ENCODE data around the gene CASQ2. TPM values are rescaled to one million over a fixed set of nuclear protein-coding genes. Genes with fewer than 3 reads are reported as not detected.

Gene CASQ2
- polyA plus RNA-seq, 1 donor (not counting 4 experiments of a cell fraction or from before 2014, with no cell fraction given), result 0.04 TPM

DNA sequence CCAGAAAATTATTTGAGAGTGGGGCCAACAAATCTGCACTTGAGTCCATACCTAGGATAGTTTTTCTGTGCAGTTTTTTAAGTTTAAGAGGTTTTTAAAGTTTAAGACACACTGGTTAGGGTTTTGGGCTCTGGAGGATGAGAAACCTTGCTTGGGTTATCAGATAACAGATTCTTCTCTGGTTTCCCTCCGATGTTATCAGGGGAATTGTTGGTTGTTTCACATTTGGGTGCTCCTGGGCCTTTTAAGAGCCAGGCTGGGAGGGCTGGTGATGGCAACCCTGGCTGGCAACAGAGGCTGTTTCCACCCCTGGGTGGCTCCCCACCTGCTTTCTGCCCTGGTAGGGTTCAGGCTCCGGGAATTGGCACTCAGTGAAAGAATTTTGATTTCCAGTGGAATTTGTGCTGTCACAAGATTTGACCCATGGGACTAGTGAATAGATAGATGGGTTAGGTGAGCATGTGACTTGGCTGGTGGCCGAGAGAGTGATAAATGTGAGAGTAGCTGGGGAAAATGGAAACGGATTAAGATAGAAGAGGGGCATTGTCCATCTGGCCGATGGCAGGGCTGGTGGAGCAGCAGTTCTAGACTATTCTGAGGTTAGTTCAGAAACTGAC lies 111.9 kb downstream of the CASQ2 start:
- DNase-seq (ENCODE audit: low read depth, low spot score) (no peak), FAIRE-seq (no peak)
- Histone ChIP-seq H3K79me2 (ENCODE audit: control insufficient read depth, insufficient read depth, low read length) (peaks cover 31% of the 10 kb centered on the region), H3K27ac (ENCODE audit: control insufficient read depth, insufficient read depth, low read length) (peak overlapping the region; percentile 89), H4K20me1 (ENCODE audit: control insufficient read depth, extremely low read depth, insufficient read depth, low read length) (no peaks in the 10 kb centered on the region), H2AFZ (ENCODE audit: control insufficient read depth, low read length) (no peak overlapping the region), H3K9me1 (ENCODE audit: control insufficient read depth, extremely low read depth, insufficient read depth, low read length) (no peaks in the 10 kb centered on the region), H3K9me3 (ENCODE audit: control insufficient read depth, low read depth, low read length) (no peaks in the 10 kb centered on the region), H3K36me3 (ENCODE audit: control insufficient read depth in 2 of 2, extremely low read depth in 1 of 2, insufficient read depth in 2 of 2, low read length in 2 of 2) (peaks cover 23 to 38% of the 10 kb centered on the region in 2 experiments), H3K4me3 (ENCODE audit: control insufficient read depth in 2 of 3, extremely low read depth in 1 of 3, insufficient read depth in 2 of 3, low read depth in 1 of 3, low read length in 3 of 3) (no peak overlapping the region), H3K9ac (ENCODE audit: control insufficient read depth, extremely low read depth, insufficient read depth, low read length) (no peak overlapping the region), H3K27me3 (ENCODE audit: control insufficient read depth, extremely low read depth, insufficient read depth, low read length) (no peaks in the 10 kb centered on the region), H3K4me2 (ENCODE audit: control insufficient read depth, extremely low read depth, insufficient read depth, low read depth, low read length) (no peak overlapping the region), H3K4me1 (ENCODE audit: control insufficient read depth, extremely low read depth, insufficient read depth, low read length) (peaks cover 27% of the 10 kb centered on the region)
- TF ChIP-seq EZH2 (IDR thresholded peaks at IDR 0.05; ENCODE audit: low read length), result no peak
- dilution Hi-C loops (cut with MboI; ENCODE audit: extremely low pct_ligation_motif_present, low sequenced_read_pairs), result no loop called here

DNA sequence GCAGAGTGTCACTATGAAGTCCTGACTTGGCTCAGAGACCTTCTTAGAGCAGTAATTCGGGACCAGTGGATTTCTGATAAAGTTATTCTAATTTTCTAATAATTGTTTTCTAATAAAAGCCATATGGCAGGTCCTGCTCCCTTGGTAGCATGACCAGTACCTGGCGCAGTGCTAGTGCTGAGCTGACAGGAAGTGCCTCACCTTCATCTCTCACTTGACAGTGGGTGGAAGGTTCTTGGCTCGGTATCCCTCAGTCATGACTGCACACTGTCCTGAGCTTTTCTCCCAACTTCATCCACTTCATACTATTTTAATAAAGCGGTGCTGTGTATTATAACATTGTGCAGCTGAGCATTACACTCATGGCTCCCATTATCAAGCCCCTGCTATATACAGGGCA lies 112.6 kb downstream of the CASQ2 start:
- H3K4me2 ChIP-seq (ENCODE audit: control insufficient read depth, extremely low read depth, insufficient read depth, low read depth, low read length), result peak overlapping the region; percentile 90
- H3K27ac ChIP-seq (ENCODE audit: control insufficient read depth, insufficient read depth, low read length), result peak overlapping the region; percentile 89
- H3K36me3 ChIP-seq (ENCODE audit: control insufficient read depth in 2 of 2, extremely low read depth in 1 of 2, insufficient read depth in 2 of 2, low read length in 2 of 2), result peaks cover 23 to 37% of the 10 kb centered on the region in 2 experiments
- H3K79me2 ChIP-seq (ENCODE audit: control insufficient read depth, insufficient read depth, low read length), result peaks cover 36% of the 10 kb centered on the region
- TF ChIP-seq, protein P1, sequence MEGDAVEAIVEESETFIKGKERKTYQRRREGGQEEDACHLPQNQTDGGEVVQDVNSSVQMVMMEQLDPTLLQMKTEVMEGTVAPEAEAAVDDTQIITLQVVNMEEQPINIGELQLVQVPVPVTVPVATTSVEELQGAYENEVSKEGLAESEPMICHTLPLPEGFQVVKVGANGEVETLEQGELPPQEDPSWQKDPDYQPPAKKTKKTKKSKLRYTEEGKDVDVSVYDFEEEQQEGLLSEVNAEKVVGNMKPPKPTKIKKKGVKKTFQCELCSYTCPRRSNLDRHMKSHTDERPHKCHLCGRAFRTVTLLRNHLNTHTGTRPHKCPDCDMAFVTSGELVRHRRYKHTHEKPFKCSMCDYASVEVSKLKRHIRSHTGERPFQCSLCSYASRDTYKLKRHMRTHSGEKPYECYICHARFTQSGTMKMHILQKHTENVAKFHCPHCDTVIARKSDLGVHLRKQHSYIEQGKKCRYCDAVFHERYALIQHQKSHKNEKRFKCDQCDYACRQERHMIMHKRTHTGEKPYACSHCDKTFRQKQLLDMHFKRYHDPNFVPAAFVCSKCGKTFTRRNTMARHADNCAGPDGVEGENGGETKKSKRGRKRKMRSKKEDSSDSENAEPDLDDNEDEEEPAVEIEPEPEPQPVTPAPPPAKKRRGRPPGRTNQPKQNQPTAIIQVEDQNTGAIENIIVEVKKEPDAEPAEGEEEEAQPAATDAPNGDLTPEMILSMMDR (optimal IDR thresholded peaks at IDR 0.05 in 1 of 3, IDR thresholded peaks at IDR 0.05 in 1 of 3, conservative IDR thresholded peaks at IDR 0.05 in 1 of 3; ENCODE audit: extremely low read depth in 1 of 3, insufficient read depth in 2 of 3, low read length in 3 of 3), result no peak
- no peak for TF ChIP-seq EZH2 (IDR thresholded peaks at IDR 0.05; ENCODE audit: low read length)
- no peaks in the 10 kb centered on the region for H4K20me1 ChIP-seq (ENCODE audit: control insufficient read depth, extremely low read depth, insufficient read depth, low read length)
- H3K9ac ChIP-seq (ENCODE audit: control insufficient read depth, extremely low read depth, insufficient read depth, low read length), result peak overlapping the region; percentile 81
- FAIRE-seq (peak; percentile 58), DNase-seq (ENCODE audit: low read depth, low spot score) (no peak)
- dilution Hi-C loops (cut with MboI; ENCODE audit: extremely low pct_ligation_motif_present, low sequenced_read_pairs), result no loop called here
- peak overlapping the region in 1 of 3 experiments; percentile 58 for H3K4me3 ChIP-seq (ENCODE audit: control insufficient read depth in 2 of 3, extremely low read depth in 1 of 3, insufficient read depth in 2 of 3, low read depth in 1 of 3, low read length in 3 of 3)
- no peaks in the 10 kb centered on the region for H3K9me1 ChIP-seq (ENCODE audit: control insufficient read depth, extremely low read depth, insufficient read depth, low read length)
- H3K9me3 ChIP-seq (ENCODE audit: control insufficient read depth, low read depth, low read length), result no peaks in the 10 kb centered on the region
- H2AFZ ChIP-seq (ENCODE audit: control insufficient read depth, low read length), result no peak overlapping the region
- no peaks in the 10 kb centered on the region for H3K27me3 ChIP-seq (ENCODE audit: control insufficient read depth, extremely low read depth, insufficient read depth, low read length)
- H3K4me1 ChIP-seq (ENCODE audit: control insufficient read depth, extremely low read depth, insufficient read depth, low read length), result peaks cover 27% of the 10 kb centered on the region

DNA sequence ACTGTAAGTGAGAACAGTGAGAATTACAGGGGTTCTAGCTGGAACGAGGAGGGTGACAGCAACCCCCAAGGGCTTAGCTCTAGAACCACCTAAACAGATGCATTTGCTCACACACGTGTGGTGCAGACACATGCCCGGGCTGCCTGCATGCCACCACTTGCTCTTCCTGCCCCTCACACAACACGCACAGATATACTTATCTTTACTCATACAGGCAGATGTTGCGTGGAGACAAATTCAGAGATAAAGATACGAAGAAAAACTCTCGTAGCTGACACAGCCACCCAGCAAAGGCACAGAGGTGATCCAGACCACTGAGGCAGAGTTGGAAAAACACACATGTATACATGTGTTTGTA lies 113.2 kb downstream of the CASQ2 start:
- FAIRE-seq (peak; percentile 87), DNase-seq (ENCODE audit: low read depth, low spot score) (peak; percentile 75)
- Histone ChIP-seq H3K4me1 (ENCODE audit: control insufficient read depth, extremely low read depth, insufficient read depth, low read length) (peaks cover 27% of the 10 kb centered on the region), H3K79me2 (ENCODE audit: control insufficient read depth, insufficient read depth, low read length) (peaks cover 39% of the 10 kb centered on the region), H3K4me2 (ENCODE audit: control insufficient read depth, extremely low read depth, insufficient read depth, low read depth, low read length) (peak overlapping the region; percentile 90), H3K36me3 (ENCODE audit: control insufficient read depth in 2 of 2, extremely low read depth in 1 of 2, insufficient read depth in 2 of 2, low read length in 2 of 2) (peaks cover 20 to 33% of the 10 kb centered on the region in 2 experiments), H3K9ac (ENCODE audit: control insufficient read depth, extremely low read depth, insufficient read depth, low read length) (peak overlapping the region; percentile 81), H3K27ac (ENCODE audit: control insufficient read depth, insufficient read depth, low read length) (peak overlapping the region; percentile 89), H3K9me3 (ENCODE audit: control insufficient read depth, low read depth, low read length) (no peaks in the 10 kb centered on the region), H3K9me1 (ENCODE audit: control insufficient read depth, extremely low read depth, insufficient read depth, low read length) (no peaks in the 10 kb centered on the region), H3K4me3 (ENCODE audit: control insufficient read depth in 2 of 3, extremely low read depth in 1 of 3, insufficient read depth in 2 of 3, low read depth in 1 of 3, low read length in 3 of 3) (peak overlapping the region in 2 of 3 experiments; percentile 58), H4K20me1 (ENCODE audit: control insufficient read depth, extremely low read depth, insufficient read depth, low read length) (no peaks in the 10 kb centered on the region), H2AFZ (ENCODE audit: control insufficient read depth, low read length) (peak overlapping the region; percentile 57), H3K27me3 (ENCODE audit: control insufficient read depth, extremely low read depth, insufficient read depth, low read length) (no peaks in the 10 kb centered on the region)
- TF ChIP-seq, protein P1 (optimal IDR thresholded peaks at IDR 0.05 in 1 of 3, IDR thresholded peaks at IDR 0.05 in 1 of 3, conservative IDR thresholded peaks at IDR 0.05 in 1 of 3; ENCODE audit: extremely low read depth in 1 of 3, insufficient read depth in 2 of 3, low read length in 3 of 3), result no peak
- no peak for TF ChIP-seq EZH2 (IDR thresholded peaks at IDR 0.05; ENCODE audit: low read length)
- dilution Hi-C loops (cut with MboI; ENCODE audit: extremely low pct_ligation_motif_present, low sequenced_read_pairs), result no loop called here
